Natural killer cell (primary cell): ENCODE results near the gene GSTK1. TPM values are rescaled to one million over a fixed set of nuclear protein-coding genes. Genes with fewer than 3 reads are reported as not detected.

ENCODE experiments used
- ATAC-seq, 3 donors: fragments of 150-1000 bp in 2 of 3; fragments of 200-7000 bp in 1 of 3; cut with Tn5 transposase; 1 replicate in 1 of 3; 2 replicates in 2 of 3; pipeline ENCODE4 v1.10.0; 2021; ENCODE audit warnings: mild to moderate bottlenecking in 2 of 3, moderate library complexity in 2 of 3
- DNase-seq, 2 donors: peaks; one replicate each; pipeline versions ENCODE4 v3.0.0 to v3.0.0-alpha.2; 2013 to 2021; ENCODE audit warnings: mixed read lengths in 1 of 2
- H3K27ac ChIP-seq: one replicate; pipeline ENCODE4 v1.5.1; 2013; ENCODE audit warnings: mild to moderate bottlenecking, low read length
- H3K27me3 ChIP-seq: one replicate; pipeline ENCODE4 v1.6.1; 2013; ENCODE audit warnings: low read length; ENCODE audit not compliant: control insufficient read depth, insufficient read depth
- H3K36me3 ChIP-seq: one replicate; pipeline ENCODE4 v1.6.1; 2013; ENCODE audit warnings: low read length; ENCODE audit not compliant: control insufficient read depth, insufficient read depth
- H3K4me1 ChIP-seq: one replicate; pipeline ENCODE4 v1.6.1; 2013; ENCODE audit warnings: low read length; ENCODE audit not compliant: control insufficient read depth, insufficient read depth
- H3K4me3 ChIP-seq: one replicate; pipeline ENCODE4 v1.5.1; 2013; ENCODE audit warnings: low read length
- H3K9me3 ChIP-seq: one replicate; pipeline ENCODE4 v1.6.1; 2013; ENCODE audit warnings: low read length; ENCODE audit not compliant: control insufficient read depth, insufficient read depth
- H3K27ac Mint-ChIP-seq, 2 donors: one replicate each; pipeline ENCODE4 v1.8.0; 2022; ENCODE audit warnings: mild to moderate bottlenecking in 2 of 2, mixed read lengths in 2 of 2, moderate library complexity in 1 of 2
- H3K27me3 Mint-ChIP-seq, 2 donors: one replicate each; pipeline ENCODE4 v1.8.0; 2022; ENCODE audit warnings: low read depth in 2 of 2, mixed read lengths in 2 of 2
- H3K36me3 Mint-ChIP-seq: one replicate; pipeline ENCODE4 v1.8.0; 2022; ENCODE audit warnings: mixed read lengths
- H3K4me1 Mint-ChIP-seq, 2 donors: one replicate each; pipeline ENCODE4 v1.8.0; 2022; ENCODE audit warnings: mixed read lengths in 2 of 2
- H3K4me3 Mint-ChIP-seq: one replicate; pipeline ENCODE4 v1.8.0; 2022; ENCODE audit warnings: mild to moderate bottlenecking, moderate library complexity, mixed read lengths
- H3K9me3 Mint-ChIP-seq, 2 donors: one replicate each; pipeline ENCODE4 v1.8.0; 2022; ENCODE audit warnings: mixed read lengths in 2 of 2
- WGBS: methylation state at CpG from one replicate; pipeline ENCODE4 v1.1.7; 2013; ENCODE audit warnings: missing lambda C conversion rate; ENCODE audit not compliant: insufficient coverage; 5-methylcytosine and 5-hydroxymethylcytosine counted together
- intact Hi-C: fragments of 100-400 bp; cut with micrococcal nuclease; formaldehyde crosslinking; loops from one replicate; pipeline ENCODE4 v1.14.2; 2022
- total RNA-seq, 4 donors: library from RNA; stranded (reverse); fragments of 120-200 nt in 1 of 4; gene quantifications; one replicate each; pipeline versions ENCODE4 v1.2.3 to v1.2.4, GENCODE V29; 2013 to 2022
- TF ChIP-seq, protein P1 (sequence below): fragments of 200-600 bp; IDR thresholded peaks from one replicate; pipeline ENCODE4 v1.8.0; 2022; ENCODE audit warnings: antibody characterized with exemption

The GSTK1 gene
- total RNA-seq, 3 donors from 2014 or later (not counting 1 experiment from before 2014, with no cell fraction given), result 159 to 215 (median 181) TPM

DNA sequence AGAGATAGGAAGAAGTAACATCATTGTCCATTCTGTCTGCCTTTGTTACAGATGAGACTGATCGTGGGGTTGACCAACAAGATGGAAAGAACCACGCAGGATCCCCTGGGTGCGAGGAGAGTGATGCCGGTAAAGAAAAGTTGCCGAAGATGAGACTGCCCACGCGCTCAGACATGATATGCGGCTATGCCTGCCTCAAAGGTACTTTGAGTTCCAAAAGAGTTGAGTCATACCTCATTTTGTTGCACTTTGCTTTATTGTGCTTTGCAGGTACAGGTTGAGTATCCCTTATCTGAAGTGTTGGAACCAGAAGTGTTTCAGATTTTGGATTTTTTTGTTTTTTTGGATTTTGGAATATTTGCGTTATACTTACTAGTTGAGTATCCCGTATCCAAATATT, 40.5 kb downstream of the GSTK1 start:
- intact Hi-C loops, result loop anchor here (2.0 kb wide), 1 partner anchor 63 kb away; no protein-coding TSS in a partner anchor
- peaks cover 23 to 24% of the 10 kb centered on the region in 2 donors for H3K4me1 Mint-ChIP-seq
- DNase-seq (no peak), ATAC-seq (no peak)
- H3K27ac Mint-ChIP-seq, result no peak overlapping the region
- 98% methylated on average over 8 of the region's 10 CpGs for WGBS
- Histone ChIP-seq H3K27me3 (no peaks in the 10 kb centered on the region), H3K9me3 (no peaks in the 10 kb centered on the region), H3K4me3 (no peak overlapping the region), H3K36me3 (peaks cover 77% of the 10 kb centered on the region), H3K27ac (no peak overlapping the region), H3K4me1 (no peaks in the 10 kb centered on the region)
- no peaks in the 10 kb centered on the region for H3K9me3 Mint-ChIP-seq
- no peaks in the 10 kb centered on the region for H3K27me3 Mint-ChIP-seq
- TF ChIP-seq, protein P1, sequence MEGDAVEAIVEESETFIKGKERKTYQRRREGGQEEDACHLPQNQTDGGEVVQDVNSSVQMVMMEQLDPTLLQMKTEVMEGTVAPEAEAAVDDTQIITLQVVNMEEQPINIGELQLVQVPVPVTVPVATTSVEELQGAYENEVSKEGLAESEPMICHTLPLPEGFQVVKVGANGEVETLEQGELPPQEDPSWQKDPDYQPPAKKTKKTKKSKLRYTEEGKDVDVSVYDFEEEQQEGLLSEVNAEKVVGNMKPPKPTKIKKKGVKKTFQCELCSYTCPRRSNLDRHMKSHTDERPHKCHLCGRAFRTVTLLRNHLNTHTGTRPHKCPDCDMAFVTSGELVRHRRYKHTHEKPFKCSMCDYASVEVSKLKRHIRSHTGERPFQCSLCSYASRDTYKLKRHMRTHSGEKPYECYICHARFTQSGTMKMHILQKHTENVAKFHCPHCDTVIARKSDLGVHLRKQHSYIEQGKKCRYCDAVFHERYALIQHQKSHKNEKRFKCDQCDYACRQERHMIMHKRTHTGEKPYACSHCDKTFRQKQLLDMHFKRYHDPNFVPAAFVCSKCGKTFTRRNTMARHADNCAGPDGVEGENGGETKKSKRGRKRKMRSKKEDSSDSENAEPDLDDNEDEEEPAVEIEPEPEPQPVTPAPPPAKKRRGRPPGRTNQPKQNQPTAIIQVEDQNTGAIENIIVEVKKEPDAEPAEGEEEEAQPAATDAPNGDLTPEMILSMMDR, result no peak
- H3K4me3 Mint-ChIP-seq, result no peak overlapping the region
- peaks cover 42% of the 10 kb centered on the region for H3K36me3 Mint-ChIP-seq

DNA sequence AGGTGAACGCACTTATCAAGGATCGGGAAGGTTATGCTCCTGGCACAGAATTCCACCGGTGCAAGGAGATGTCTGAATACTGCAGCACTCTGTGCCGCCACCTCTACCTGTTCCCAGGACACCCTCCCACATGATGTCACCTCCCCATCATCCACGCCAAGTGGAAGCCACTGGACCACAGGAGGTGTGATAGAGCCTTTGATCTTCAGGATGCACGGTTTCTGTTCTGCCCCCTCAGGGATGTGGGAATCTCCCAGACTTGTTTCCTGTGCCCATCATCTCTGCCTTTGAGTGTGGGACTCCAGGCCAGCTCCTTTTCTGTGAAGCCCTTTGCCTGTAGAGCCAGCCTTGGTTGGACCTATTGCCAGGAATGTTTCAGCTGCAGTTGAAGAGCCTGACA, 41.7 kb downstream of the GSTK1 start:
- H3K27ac Mint-ChIP-seq, result no peak overlapping the region
- H3K27me3 Mint-ChIP-seq, result no peaks in the 10 kb centered on the region
- H3K4me1 Mint-ChIP-seq, result peaks cover 16 to 24% of the 10 kb centered on the region in 2 donors

DNA sequence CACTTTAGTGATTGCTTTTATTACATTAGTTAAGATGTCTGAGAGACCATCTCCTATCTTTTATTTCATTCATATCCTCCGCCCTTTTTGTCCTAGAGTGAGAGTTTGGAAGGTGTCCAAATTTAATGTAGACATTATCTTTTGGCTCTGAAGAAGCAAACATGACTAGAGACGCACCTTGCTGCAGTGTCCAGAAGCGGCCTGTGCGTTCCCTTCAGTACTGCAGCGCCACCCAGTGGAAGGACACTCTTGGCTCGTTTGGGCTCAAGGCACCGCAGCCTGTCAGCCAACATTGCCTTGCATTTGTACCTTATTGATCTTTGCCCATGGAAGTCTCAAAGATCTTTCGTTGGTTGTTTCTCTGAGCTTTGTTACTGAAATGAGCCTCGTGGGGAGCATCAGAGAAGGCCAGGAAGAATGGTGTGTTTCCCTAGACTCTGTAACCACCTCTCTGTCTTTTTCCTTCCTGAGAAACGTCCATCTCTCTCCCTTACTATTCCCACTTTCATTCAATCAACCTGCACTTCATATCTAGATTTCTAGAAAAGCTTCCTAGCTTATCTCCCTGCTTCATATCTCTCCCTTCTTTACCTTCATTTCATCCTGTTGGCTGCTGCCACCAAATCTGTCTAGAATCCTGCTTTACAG, 42.3 kb downstream of the GSTK1 start:
- H3K36me3 ChIP-seq, result peaks cover 64% of the 10 kb centered on the region
- WGBS, result 81% methylated on average over 10 of the region's 10 CpGs
- Mint-ChIP-seq H3K4me3 (no peak overlapping the region), H3K27ac (peak overlapping the region in 1 of 2 donors; percentile 2), H3K9me3 (no peaks in the 10 kb centered on the region), H3K4me1 (peaks cover 16 to 26% of the 10 kb centered on the region in 2 donors), H3K27me3 (no peaks in the 10 kb centered on the region), H3K36me3 (peaks cover 36% of the 10 kb centered on the region)
- H3K27me3 ChIP-seq, result no peaks in the 10 kb centered on the region
- intact Hi-C loops, result loop anchor here (2.0 kb wide), 1 partner anchor 65 kb away; no protein-coding TSS in a partner anchor
- TF ChIP-seq, protein P1, result peak; percentile 46
- H3K27ac ChIP-seq, result no peak overlapping the region
- ATAC-seq (peak; percentile 58 to 69 (median 66)), DNase-seq (peak; percentile 39 to 78)
- H3K4me1 ChIP-seq, result peaks cover 6% of the 10 kb centered on the region
- H3K4me3 ChIP-seq, result no peak overlapping the region
- no peaks in the 10 kb centered on the region for H3K9me3 ChIP-seq

More for the DNA sequence above, 41.7 kb downstream of the GSTK1 start:
- Histone ChIP-seq H3K4me3 (no peak overlapping the region), H3K27ac (no peak overlapping the region), H3K4me1 (peaks cover under 1% of the 10 kb centered on the region), H3K9me3 (no peaks in the 10 kb centered on the region), H3K36me3 (peaks cover 70% of the 10 kb centered on the region), H3K27me3 (no peaks in the 10 kb centered on the region)
- Mint-ChIP-seq H3K4me3 (no peak overlapping the region), H3K9me3 (no peaks in the 10 kb centered on the region), H3K36me3 (peaks cover 42% of the 10 kb centered on the region)
- WGBS, result 88% methylated on average over 6 of the region's 6 CpGs
- DNase-seq, result no peak
- TF ChIP-seq, protein P1, result no peak
- no peak for ATAC-seq
- intact Hi-C loops, result loop anchor here (2.0 kb wide), 1 partner anchor 64 kb away; no protein-coding TSS in a partner anchor
